Fibroblast of mammary gland (primary cell): ENCODE measurements around the gene CREBZF.

ENCODE experiments used
- DNase-seq: peaks from one replicate; pipeline ENCODE4 v3.0.0-alpha.2; 2010; ENCODE audit warnings: low read depth
- H3K4me3 ChIP-seq: 2 replicates; pipeline ENCODE4 v1.5.1; 2011; ENCODE audit warnings: low read depth, mild to moderate bottlenecking, low read length, moderate library complexity; ENCODE audit not compliant: control insufficient read depth
- TF ChIP-seq, protein P1 (sequence below): conservative IDR thresholded peaks from 2 replicates; pipeline ENCODE4 v1.5.1; 2011; ENCODE audit warnings: low read depth, low read length, inconsistent platforms; ENCODE audit not compliant: control insufficient read depth, insufficient read depth

Gene CREBZF

DNA sequence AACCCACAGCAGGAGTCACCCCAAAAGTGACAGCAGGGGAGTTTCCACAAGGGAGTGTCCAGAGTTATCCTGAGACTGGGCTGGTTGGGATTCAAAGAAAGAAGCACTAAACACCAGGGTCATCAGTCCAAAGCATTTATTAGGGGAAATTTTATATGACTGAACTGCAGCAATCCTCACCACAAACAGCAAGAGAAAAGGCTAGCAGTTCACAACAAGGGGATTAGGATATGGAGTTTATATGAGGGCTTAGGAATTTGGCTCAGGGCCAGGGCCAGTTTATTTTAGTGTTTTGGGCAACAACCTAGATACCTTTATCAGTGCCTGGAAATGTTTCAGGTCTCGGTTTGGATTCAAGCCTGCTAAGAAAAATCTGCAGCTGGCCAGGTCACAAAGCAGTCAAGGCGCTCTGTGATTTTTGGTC lies 21.7 kb downstream of the CREBZF start:
- TF ChIP-seq, protein P1, sequence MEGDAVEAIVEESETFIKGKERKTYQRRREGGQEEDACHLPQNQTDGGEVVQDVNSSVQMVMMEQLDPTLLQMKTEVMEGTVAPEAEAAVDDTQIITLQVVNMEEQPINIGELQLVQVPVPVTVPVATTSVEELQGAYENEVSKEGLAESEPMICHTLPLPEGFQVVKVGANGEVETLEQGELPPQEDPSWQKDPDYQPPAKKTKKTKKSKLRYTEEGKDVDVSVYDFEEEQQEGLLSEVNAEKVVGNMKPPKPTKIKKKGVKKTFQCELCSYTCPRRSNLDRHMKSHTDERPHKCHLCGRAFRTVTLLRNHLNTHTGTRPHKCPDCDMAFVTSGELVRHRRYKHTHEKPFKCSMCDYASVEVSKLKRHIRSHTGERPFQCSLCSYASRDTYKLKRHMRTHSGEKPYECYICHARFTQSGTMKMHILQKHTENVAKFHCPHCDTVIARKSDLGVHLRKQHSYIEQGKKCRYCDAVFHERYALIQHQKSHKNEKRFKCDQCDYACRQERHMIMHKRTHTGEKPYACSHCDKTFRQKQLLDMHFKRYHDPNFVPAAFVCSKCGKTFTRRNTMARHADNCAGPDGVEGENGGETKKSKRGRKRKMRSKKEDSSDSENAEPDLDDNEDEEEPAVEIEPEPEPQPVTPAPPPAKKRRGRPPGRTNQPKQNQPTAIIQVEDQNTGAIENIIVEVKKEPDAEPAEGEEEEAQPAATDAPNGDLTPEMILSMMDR: no peak
- DNase-seq: no peak
- H3K4me3 ChIP-seq: no peak overlapping the region

DNA sequence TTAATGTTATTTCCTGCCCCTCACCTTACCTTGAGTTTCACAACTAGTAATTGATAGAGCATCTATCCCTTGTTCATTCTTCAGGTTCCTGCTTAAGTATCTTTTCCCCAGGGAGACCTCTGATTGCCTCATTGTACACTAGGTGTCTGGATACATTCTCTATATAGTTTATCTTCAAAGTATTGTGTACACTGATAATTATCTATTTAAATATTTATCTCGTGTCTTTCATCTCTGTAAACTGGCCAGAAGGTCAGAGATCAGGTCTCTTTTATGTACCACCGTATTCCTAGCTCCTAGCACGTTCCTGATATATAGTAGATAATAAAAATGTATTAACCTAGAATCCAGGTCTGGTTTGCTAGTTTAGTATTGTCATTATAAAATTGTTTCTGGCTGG lies 30.2 kb downstream of the CREBZF start:
- DNase-seq: no peak
- TF ChIP-seq, protein P1: no peak
- H3K4me3 ChIP-seq: no peak overlapping the region

DNA sequence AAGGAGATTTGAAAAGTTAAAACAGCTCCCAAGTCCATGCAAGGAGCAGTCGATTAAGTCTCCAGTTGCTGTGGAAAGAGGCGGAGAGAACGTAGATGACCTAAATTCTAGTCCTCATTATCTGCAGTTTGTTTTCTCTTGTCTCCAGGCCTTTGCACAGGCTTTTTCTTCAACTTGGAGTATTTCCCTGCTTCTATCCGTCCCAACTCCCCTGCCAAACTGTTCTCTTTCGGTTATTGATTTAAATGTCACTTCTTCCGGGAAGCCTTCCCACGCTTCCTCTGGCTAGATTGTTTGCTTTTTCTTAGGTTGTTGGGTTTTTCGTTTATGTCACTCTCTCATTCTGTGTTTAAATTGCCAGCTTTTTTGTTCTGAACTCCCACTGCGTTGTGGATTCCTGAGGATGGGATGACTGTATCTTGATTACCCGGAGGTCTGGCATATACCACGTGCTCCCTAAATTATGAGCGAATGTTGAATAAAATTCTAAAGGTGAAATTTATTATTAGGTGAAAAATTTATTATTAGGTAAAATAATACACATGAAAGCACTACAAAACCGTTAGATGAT lies 36.1 kb downstream of the CREBZF start:
- peak; percentile 20 for DNase-seq
- TF ChIP-seq, protein P1: no peak
- peak overlapping the region; percentile 86 for H3K4me3 ChIP-seq

DNA sequence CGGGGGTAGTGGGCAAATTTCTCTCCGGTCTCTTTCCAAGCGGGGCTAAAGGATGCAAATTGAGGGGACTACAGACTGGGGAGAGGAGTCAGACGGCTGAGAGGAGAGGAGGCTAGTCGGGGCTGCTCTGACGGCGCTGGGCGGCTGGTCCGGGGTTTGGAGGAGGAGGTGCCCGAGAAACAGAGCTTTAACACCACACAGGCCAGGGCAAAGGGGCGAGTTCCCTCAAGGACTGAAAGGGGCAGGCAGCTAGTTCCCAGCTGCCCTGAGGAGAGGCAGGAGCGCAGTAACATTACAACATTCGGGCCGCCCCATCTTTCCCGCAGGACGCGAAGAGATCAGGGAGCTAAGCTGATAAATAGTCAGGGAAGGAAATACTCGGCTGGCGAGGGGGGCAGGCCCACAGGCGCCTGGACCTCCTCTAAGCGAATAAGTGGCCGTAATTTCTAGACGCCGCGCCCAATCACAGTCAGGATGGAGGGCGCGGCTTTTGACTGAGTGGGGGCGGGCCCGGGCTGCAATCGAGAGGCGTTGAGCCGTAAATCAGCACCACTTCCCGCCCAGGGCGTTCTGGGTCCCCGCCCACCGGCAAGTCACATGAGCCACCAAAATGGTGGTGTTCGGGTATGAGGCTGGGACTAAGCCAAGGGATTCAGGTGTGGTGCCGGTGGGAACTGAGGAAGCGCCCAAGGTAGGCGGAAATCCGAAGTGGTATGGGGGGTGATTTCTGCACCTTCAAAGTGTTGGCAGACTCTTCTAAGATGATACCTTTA lies 36.7 kb downstream of the CREBZF start, which contains the start of gene TMEM126B:
Gene TMEM126B (plus strand): TSS at position 596 of the 773 bp plus-strand sequence. CDS start 15 bp downstream, at position 611.
- peak; percentile 93 for DNase-seq
- peak within 1 kb of the TSS; percentile 86 for H3K4me3 ChIP-seq
- TF ChIP-seq, protein P1: no peak

DNA sequence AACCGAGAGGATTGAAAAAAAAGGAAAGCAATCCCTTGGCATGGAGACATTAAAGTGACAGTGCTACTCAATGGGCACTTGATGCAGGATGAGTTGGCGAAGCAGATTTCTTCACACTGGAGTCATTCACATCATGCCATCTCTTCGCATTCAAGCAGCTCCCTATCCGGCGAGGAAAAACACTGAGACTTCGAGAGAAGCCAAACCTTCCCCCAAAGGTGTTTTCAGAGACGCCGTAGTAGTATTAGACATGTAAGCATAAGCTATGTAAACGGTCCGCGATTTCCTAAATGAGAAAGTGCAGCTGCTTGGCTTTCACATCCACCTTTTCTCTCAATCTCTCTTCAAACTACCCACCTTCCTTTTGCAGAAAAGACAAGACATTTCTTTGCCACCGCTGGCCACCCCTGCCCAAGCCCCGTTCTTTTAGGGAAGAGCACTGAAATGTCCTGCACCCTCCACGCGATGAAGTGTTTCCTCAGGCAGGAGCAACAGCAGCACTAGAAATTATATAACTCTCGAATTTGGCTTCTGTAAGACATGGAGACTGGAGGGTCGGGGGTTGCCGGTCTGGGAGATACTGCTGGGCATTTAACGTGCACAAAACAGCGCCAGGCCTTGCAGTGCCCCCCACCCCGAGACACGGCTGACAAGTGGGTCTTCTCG lies 37.5 kb downstream of the CREBZF start, which contains the start of gene DLG2:
Gene DLG2 (minus strand): TSS at position 13 of the 666 bp plus-strand sequence.
- TF ChIP-seq, protein P1: no peak
- DNase-seq: peak; percentile 61
- peak within 1 kb of the TSS; percentile 86 for H3K4me3 ChIP-seq

DNA sequence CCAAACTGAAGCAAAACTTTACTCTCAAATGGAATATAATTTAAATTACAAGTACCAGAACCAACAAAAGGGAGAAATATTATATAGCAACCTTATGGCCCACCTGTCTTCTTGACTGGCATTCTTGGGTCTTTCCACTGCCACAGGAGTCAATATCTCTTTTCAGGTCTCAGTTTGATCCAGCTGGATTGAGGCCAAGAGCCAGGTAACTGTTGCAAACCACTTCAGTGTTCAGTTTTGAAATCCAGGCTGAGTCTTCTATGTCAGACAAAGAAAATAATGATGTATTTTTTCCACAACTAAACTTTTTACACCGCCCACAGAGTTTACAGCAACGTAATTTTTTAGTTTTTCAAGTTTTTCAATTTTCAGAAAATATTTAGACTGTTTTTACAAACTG lies 38.4 kb downstream of the CREBZF start:
- TF ChIP-seq, protein P1: no peak
- DNase-seq: no peak
- no peak overlapping the region for H3K4me3 ChIP-seq
